GM18868 (cell line): ENCODE data around the gene LGALS12.

Source experiments
- ATAC-seq: cut with Tn5 transposase; IDR thresholded peaks from one replicate; pipeline ENCODE4 v1.9.1; 2021; ENCODE audit warnings: mild to moderate bottlenecking, moderate library complexity; ENCODE audit not compliant: unreplicated experiment

The LGALS12 gene, protein sequence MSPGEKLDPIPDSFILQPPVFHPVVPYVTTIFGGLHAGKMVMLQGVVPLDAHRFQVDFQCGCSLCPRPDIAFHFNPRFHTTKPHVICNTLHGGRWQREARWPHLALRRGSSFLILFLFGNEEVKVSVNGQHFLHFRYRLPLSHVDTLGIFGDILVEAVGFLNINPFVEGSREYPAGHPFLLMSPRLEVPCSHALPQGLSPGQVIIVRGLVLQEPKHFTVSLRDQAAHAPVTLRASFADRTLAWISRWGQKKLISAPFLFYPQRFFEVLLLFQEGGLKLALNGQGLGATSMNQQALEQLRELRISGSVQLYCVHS

DNA sequence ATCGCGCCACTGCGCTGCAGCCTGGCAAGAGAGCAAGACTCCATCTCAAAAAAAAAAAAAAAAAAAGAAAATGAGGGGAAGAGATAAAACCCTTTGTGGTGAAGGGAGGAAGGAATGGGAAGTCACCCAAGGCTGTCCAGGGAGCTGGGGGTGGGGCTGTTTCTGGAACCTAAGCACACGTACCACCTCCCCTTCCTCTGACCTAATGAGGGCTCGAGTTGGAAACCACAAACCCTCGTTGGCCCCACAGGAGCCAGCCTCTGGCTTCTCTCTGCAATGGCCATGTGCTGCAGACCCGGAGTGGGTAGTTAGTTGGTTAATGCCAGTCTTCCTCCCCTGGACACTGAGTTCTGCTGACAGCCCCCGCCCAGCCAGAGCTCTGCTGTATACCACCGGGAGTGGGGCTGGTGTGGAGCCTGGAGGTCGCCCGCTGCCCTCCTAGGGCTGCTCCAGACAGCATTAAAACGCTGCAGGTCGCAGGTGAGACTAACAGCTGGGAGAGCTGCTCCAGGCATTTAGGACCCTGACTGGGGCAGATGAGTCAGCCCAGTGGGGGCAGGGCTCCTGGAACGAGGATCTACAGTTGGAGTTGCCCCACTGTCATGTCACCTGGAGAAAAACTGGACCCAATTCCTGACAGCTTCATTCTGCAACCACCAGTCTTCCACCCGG, at the start of gene LGALS12:
LGALS12 (plus strand) TSS at position 228 of the 672 bp plus-strand sequence; CDS start at position 603, 375 bp downstream.
- no peak for ATAC-seq

GRCh38 chr11:63459586-63459985, 46.3 kb upstream of the LGALS12 start:
- no peak for ATAC-seq

- ATAC-seq: no peak
Observed at GRCh38 chr11:63462137-63462536, 43.7 kb upstream of the LGALS12 start.

DNA sequence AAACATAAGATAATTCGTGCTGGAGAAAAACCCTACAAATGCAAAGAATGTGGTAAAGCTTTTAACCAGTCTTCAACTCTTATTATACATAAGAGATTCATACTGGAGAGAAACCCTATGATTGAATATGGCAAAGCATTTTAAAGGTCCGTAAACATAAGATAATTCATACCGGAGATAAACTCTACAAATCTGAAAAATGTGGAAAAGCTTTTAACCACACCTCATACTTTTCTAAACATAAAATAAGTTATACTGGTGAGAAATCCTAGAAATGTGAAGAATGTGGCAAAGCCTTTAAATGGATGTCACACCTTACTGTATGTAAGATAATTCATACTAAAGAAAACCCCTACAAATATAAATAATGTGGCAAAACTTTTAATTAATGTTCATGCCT, 35.6 kb upstream of the LGALS12 start:
- no peak for ATAC-seq

GRCh38 chr11:63472372-63472771, 33.5 kb upstream of the LGALS12 start:
- ATAC-seq: no peak

GRCh38 chr11:63476618-63477017, 29.3 kb upstream of the LGALS12 start:
- no peak for ATAC-seq

DNA sequence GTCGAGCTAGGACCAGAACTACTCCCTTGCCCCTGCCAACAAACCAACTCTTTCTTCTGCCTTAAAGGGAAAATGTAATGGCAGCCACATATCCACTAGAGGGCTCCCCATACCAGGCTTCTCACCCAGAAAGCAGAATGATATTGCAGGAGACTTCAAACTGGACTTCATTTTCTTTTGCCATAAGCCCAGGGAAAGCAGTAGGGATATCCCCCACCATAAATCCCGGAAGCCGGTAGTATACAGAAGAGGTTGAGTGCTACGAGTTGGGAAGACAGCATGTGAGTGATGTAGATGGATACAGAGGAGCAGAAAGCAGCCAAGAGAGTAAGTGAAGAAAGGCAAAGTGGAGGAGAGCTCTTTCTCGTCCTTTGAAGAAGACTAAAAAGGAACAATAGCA, 27.0 kb upstream of the LGALS12 start:
- no peak for ATAC-seq

DNA sequence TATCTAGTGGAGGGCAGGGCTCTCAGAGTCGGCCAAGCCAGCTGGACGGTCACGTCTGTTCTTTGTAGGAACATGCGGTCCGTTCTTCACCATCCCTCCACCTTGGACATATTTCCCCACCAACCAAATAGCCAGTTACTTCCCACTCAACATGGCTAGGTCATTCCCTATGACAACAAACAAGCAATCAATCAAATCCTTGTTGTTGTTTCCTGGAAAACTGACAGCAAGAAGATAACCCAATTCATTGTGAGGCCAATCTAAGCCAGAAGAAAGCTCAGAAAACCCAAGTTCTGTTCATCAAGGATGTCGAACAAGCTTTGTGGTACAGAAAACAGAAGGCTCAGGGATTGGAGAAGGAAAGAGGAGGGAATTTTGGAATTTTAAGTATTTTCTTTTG, 25.8 kb upstream of the LGALS12 start:
- no peak for ATAC-seq

DNA sequence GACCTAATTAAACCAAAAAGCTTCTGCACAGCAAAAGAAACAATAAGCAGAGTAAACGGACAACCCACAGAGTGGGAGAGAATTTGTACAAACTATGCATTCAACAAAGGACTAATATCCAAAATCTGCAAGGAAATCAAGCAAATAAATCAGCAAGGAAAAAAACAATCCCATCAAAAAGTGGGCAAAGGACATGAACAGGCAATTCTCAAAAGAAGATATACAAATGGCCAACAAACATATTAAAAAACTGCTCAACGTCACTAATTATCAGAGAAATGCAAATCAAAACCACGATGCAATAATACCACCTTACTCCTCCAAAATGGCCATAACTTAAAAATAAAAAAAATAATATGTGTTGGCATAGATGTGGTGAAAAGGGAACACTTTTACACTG, 20.1 kb upstream of the LGALS12 start:
- ATAC-seq: no peak

GRCh38 chr11:63488789-63489188, 17.1 kb upstream of the LGALS12 start:
- no peak for ATAC-seq

- ATAC-seq: no peak
Observed at GRCh38 chr11:63489879-63490278, 16.0 kb upstream of the LGALS12 start.

DNA sequence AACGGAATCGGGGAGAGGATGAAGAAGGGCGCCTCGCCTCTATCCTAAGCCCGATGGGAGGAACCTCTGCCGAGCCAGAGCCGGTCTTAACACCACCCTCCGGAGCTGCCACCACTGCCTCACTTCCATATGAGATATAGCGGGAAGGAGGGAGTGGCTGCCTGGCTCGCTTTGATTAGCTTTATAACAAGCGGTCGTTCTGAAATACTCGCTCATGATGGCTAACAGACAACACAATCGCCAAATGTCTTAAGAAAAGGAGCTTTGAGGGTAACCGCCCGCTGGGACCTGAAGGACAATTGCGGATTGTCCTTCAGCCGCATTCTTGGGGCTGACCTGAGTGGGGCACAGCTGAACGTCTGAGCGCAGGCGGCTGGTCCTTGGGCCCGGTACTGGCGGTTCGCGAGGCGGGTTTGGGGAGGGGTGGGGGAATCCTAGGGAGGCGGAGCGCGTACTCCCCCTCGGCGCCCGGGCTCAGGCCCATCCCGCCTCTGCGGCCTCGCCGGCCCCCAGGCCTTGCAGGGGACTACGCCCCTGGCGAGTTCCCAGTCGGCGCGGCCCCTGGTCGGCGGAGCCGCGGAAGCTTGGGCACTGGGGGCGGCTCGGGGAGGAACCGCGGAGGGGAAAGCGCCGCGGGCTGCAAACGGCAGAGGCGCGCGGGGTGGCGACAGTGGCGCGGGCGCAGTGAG, 15.2 kb upstream of the LGALS12 start, which contains the start of gene PLAAT5:
PLAAT5 (minus strand) TSS at position 617 of the 689 bp plus-strand sequence; CDS start at position 484, 133 bp downstream.
- ATAC-seq: no peak

- no peak for ATAC-seq
Observed at GRCh38 chr11:63491240-63491587, 14.7 kb upstream of the LGALS12 start.

- ATAC-seq: no peak
Observed at GRCh38 chr11:63491636-63492372, 14.1 kb upstream of the LGALS12 start.

DNA sequence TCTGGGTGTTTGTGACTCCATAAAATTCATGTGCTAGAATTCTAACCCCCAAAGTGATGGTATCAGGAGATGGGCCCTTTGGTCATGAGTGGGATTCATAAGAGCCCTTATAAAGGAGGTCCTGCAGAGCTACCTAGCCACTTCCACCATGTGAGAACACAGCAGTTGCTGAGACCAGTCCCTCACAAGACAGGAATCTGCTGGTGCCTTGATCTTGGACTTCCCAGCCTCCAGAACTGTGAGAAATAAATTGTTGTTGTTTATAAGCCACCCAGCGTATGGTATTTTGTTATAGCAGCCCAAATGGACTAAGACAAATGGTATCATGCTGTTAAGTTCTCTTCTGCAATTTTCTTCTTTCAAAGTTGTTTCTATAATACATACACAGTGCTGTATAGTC, 13.4 kb upstream of the LGALS12 start:
- no peak for ATAC-seq

DNA sequence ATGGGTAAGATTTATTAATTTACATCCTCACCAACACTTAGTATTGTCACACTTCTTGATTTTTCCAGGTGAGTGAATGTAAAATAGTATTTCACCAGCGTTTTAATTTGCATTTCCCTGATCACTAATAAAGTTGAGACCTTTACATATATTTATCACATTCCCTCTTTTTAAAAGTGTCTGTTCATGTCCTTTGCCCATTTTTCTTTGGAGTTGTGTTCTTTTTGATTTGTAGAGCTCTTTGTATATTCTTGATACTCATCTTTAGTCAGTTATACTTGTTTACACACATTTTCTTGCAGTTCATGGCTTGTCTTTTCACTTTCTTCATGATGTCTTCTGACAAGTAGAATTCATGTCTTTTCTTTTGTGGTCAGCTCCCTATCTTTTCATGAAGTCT, 12.8 kb upstream of the LGALS12 start:
- no peak for ATAC-seq

DNA sequence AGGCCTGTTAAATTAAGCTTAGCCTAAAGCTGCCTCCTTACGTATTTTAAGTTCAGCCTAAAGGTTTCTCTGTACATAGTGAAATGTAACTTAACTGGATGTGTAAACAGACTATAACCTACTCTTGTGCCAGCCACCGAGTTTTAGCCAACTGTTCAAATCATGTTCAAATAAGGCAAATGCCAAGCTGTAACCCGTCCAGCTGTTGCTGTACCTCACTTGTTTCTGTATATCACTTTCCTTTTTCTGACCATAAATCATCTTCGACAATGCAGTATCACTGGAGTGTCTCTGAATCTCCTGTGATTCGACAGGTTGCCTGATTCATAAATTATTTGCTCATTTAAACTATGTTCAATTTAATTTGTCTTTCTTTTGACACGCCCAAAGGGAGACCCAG, 10.9 kb upstream of the LGALS12 start:
- ATAC-seq: no peak

DNA sequence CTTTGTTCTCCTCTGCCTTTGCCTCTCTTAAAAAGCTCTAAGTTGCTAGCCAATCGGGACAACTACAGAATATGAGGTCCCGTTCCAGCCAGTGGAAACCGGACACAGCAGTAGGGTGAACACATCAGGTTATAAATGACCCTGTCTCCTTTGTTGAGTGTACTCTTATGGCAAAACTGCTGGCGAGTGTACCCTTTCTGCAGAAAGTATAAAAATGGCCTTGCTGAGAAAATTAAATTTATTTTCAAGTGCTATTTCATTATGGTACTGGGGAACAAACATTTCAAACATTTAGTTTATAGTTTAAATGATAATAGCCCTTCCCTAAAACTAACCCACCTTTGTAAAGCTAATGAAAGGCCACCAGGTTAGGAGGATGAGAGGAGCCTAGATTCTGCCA, 6.0 kb upstream of the LGALS12 start:
- ATAC-seq: no peak

DNA sequence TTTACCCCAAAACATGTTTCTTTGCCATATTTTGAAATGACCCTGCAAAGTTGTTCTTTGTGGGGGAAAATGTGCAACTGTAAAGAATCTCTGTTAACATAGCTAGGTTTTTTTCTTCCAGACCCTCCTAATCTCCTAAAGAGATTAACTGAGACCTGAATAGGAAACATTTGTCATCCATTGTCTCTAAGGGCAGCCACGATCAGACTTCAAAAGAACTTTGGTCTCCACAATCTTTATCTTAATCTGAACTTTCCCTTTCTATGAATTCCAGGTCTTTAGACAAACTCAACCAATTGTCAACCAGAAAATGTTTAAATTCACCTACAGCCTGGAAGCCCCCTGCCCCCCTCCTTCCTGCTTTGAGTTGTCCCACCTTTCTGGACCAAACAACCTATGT, 4.6 kb upstream of the LGALS12 start:
- no peak for ATAC-seq

DNA sequence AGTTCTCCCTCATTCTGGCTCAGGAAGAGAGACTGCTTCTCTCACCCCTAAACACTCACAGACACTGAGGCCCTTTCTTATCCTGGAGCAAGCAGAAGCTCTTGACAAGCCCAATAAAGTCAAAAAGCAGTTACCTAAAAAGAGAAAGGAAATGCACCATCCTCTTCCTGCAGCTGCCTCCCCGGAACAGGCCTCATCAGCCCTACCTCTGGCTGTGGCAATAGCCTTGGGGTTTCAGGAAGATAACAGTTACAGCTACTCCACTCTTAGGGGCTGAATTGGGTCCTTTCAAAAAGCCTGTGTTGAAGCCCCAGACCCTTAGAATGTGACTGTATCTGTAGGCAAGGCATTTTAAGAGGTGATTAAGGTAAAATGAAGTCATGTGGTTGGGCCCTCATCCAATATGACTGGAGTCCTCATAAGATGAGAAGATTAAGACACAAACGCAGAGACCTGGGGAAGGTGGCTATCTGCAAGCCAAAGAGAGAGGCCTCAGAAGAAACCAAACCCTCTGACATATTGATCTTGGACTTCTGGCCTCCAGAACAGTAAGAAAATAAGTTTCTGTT, 3.5 kb upstream of the LGALS12 start:
- no peak for ATAC-seq

DNA sequence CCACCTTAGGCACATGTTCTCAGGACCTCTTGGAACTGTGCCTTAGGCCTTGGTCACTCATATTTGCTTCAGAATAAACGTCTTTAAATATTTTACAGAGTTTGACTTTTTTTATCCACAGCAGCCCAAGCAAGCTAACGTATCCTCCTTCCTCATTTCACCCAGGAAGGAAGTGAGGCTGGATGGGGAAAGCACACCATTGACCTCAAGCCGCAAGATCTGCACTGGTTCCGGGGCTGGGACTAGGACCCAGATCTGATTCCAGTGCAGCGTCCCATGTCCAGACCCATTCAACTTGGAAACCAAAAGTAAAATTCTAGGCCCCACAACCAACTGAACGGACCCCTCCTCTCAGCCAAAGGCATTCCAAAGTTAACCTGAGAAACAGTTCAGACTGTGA, 2.4 kb upstream of the LGALS12 start:
- no peak for ATAC-seq
